Head of caudate nucleus (tissue), 42 donors: ENCODE data around the gene RAB11FIP3.
"Not testable (repeated sequence)": the region's sequence is repeated elsewhere in the genome, so short reads cannot be mapped to it uniquely, and the experiment has no call there.

Source experiments
- DNase-seq, 42 donors: peaks; one replicate each; pipeline versions ENCODE4 v3.0.0 to v3.0.0-alpha.2; 2020 to 2021; ENCODE audit warnings: mixed read lengths in 7 of 42
- intact Hi-C: fragments of 100-400 bp; cut with DNase I; formaldehyde crosslinking; loops from one replicate; pipeline ENCODE4 v1.15.0; 2022

RAB11FIP3 gene

GRCh38 chr16:387761-388666, 37.4 kb upstream of the RAB11FIP3 start:
- intact Hi-C loops, DNase-seq: not testable (repeated sequence)

GRCh38 chr16:389352-389751, 36.1 kb upstream of the RAB11FIP3 start:
- DNase-seq = no peak
- intact Hi-C loops = no loop called here

GRCh38 chr16:391885-392335, 33.5 kb upstream of the RAB11FIP3 start:
- peak in 40 of 42 donors; percentile 43 to 88 (median 68) for DNase-seq
- intact Hi-C loops = no loop called here

GRCh38 chr16:392450-393030, 32.9 kb upstream of the RAB11FIP3 start:
- intact Hi-C loops = no loop called here

GRCh38 chr16:396199-396598, 29.2 kb upstream of the RAB11FIP3 start:
- intact Hi-C loops = no loop called here
- DNase-seq = no peak

More at GRCh38 chr16:392450-393030, 32.9 kb upstream of the RAB11FIP3 start:
- no peak for DNase-seq

- intact Hi-C loops = no loop called here
- DNase-seq = peak in 30 of 42 donors; percentile 32 to 80 (median 58)
These were observed 28.8 kb upstream of the RAB11FIP3 start for GRCh38 chr16:396605-397004.

GRCh38 chr16:397135-397661, 28.3 kb upstream of the RAB11FIP3 start, which contains the start of gene NME4:
Gene NME4 (plus strand): TSS chr16:397199. CDS start chr16:397223, 24 bp downstream.
- DNase-seq = peak in 6 of 42 donors; percentile 29 to 54 (median 47)

GRCh38 chr16:397736-398332, 27.6 kb upstream of the RAB11FIP3 start:
- intact Hi-C loops = no loop called here
- peak; percentile 57 to 89 (median 76) for DNase-seq

More at GRCh38 chr16:397135-397661, 28.3 kb upstream of the RAB11FIP3 start, which contains the start of gene NME4:
- intact Hi-C loops = no loop called here

GRCh38 chr16:398561-399339, 26.7 kb upstream of the RAB11FIP3 start:
- no peak for DNase-seq
- intact Hi-C loops = no loop called here

GRCh38 chr16:399340-400019, 26.0 kb upstream of the RAB11FIP3 start:
- intact Hi-C loops = no loop called here
- no peak for DNase-seq

- intact Hi-C loops = no loop called here
- no peak for DNase-seq
These were observed 25.3 kb upstream of the RAB11FIP3 start for GRCh38 chr16:400061-400591.

GRCh38 chr16:401468-402348, 23.7 kb upstream of the RAB11FIP3 start, which contains the start of gene DECR2:
Gene DECR2 (plus strand): TSS chr16:401885. CDS start chr16:401964, 79 bp downstream.
- DNase-seq = peak; percentile 86 to 99 (median 96)
- intact Hi-C loops = no loop called here

GRCh38 chr16:404971-405486, 20.4 kb upstream of the RAB11FIP3 start:
- DNase-seq = no peak
- intact Hi-C loops = no loop called here

GRCh38 chr16:405548-406506, 19.6 kb upstream of the RAB11FIP3 start:
- intact Hi-C loops = no loop called here
- DNase-seq = no peak

GRCh38 chr16:407253-407652, 18.2 kb upstream of the RAB11FIP3 start:
- intact Hi-C loops = no loop called here
- no peak for DNase-seq
